Glutamatergic neuron (in vitro differentiated cells): Measurements from ENCODE around the gene PTPRM. TPM values are rescaled to one million over a fixed set of nuclear protein-coding genes. Genes with fewer than 3 reads are reported as not detected.

ENCODE experiments used
- DNase-seq: peaks from one replicate; pipeline ENCODE4 v3.0.0; 2022
- H3K27ac Mint-ChIP-seq: one replicate; pipeline ENCODE4 v1.8.0; 2020; ENCODE audit warnings: mild to moderate bottlenecking, mixed read lengths, inconsistent platforms; ENCODE audit not compliant: unreplicated experiment
- H3K27me3 Mint-ChIP-seq: one replicate; pipeline ENCODE4 v1.8.0; 2020; ENCODE audit warnings: mild to moderate bottlenecking, moderate library complexity, mixed read lengths, inconsistent platforms; ENCODE audit not compliant: unreplicated experiment
- H3K36me3 Mint-ChIP-seq: one replicate; pipeline ENCODE4 v1.8.0; 2020; ENCODE audit warnings: mild to moderate bottlenecking, mixed read lengths, inconsistent platforms; ENCODE audit not compliant: unreplicated experiment
- H3K4me1 Mint-ChIP-seq: one replicate; pipeline ENCODE4 v1.8.0; 2020; ENCODE audit warnings: mild to moderate bottlenecking, low read depth, mixed read lengths, inconsistent platforms; ENCODE audit not compliant: unreplicated experiment
- H3K4me3 Mint-ChIP-seq: one replicate; pipeline ENCODE4 v1.8.0; 2020; ENCODE audit warnings: mild to moderate bottlenecking, mixed read lengths, inconsistent platforms; ENCODE audit not compliant: unreplicated experiment
- H3K9me3 Mint-ChIP-seq: one replicate; pipeline ENCODE4 v1.8.0; 2020; ENCODE audit warnings: mild to moderate bottlenecking, moderate library complexity, mixed read lengths, inconsistent platforms; ENCODE audit not compliant: unreplicated experiment
- total RNA-seq: library from RNA; stranded (reverse); fragmentation: NEBNext Ultra II Directional; extraction: Animal tissue kit (Norgen Biotek cat#: 25700); gene quantifications from one replicate; pipeline ENCODE4 v1.2.1, GENCODE V29; 2021; ENCODE audit not compliant: unreplicated experiment
- TF ChIP-seq, protein P1 (sequence below): fragments of 200-600 bp; sonication (generic); IDR thresholded peaks from one replicate; pipeline ENCODE4 v1.5.0; 2021; ENCODE audit not compliant: partially characterized antibody, unreplicated experiment

The PTPRM gene
- total RNA-seq, 1 donor from 2014 or later: 23.9 TPM

DNA sequence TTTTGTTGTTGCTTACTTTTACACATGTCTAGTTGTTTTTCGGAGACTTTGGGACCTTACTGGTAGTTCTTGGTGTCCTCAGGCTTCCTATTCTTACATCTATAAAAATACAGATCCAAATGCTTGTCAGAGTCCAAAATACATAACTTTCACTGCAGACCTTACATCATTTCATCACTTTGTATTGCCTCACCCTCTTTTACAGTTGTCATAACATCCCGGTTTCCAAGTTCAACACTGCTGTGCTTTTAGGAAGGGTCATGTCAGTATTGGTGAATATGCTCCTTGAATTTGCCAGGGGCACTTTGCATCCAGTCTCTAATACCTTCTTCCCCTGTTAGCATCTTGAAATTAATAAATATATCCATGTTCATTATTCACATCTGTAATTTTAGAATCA, 523.9 kb downstream of the PTPRM start:
- TF ChIP-seq, protein P1, sequence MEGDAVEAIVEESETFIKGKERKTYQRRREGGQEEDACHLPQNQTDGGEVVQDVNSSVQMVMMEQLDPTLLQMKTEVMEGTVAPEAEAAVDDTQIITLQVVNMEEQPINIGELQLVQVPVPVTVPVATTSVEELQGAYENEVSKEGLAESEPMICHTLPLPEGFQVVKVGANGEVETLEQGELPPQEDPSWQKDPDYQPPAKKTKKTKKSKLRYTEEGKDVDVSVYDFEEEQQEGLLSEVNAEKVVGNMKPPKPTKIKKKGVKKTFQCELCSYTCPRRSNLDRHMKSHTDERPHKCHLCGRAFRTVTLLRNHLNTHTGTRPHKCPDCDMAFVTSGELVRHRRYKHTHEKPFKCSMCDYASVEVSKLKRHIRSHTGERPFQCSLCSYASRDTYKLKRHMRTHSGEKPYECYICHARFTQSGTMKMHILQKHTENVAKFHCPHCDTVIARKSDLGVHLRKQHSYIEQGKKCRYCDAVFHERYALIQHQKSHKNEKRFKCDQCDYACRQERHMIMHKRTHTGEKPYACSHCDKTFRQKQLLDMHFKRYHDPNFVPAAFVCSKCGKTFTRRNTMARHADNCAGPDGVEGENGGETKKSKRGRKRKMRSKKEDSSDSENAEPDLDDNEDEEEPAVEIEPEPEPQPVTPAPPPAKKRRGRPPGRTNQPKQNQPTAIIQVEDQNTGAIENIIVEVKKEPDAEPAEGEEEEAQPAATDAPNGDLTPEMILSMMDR: no peak
- Mint-ChIP-seq H3K4me3 (no peak overlapping the region), H3K27ac (no peak overlapping the region), H3K36me3 (no peaks in the 10 kb centered on the region), H3K9me3 (no peaks in the 10 kb centered on the region), H3K27me3 (no peaks in the 10 kb centered on the region), H3K4me1 (no peaks in the 10 kb centered on the region)
- no peak for DNase-seq

GRCh38 chr18:8095947-8096570, 528.9 kb downstream of the PTPRM start:
- no peak overlapping the region for H3K27ac Mint-ChIP-seq
- H3K4me1 Mint-ChIP-seq: no peaks in the 10 kb centered on the region
- no peaks in the 10 kb centered on the region for H3K9me3 Mint-ChIP-seq
- H3K4me3 Mint-ChIP-seq: no peak overlapping the region
- peaks cover 2% of the 10 kb centered on the region for H3K27me3 Mint-ChIP-seq
- no peaks in the 10 kb centered on the region for H3K36me3 Mint-ChIP-seq
- no peak for DNase-seq
- TF ChIP-seq, protein P1: no peak

DNA sequence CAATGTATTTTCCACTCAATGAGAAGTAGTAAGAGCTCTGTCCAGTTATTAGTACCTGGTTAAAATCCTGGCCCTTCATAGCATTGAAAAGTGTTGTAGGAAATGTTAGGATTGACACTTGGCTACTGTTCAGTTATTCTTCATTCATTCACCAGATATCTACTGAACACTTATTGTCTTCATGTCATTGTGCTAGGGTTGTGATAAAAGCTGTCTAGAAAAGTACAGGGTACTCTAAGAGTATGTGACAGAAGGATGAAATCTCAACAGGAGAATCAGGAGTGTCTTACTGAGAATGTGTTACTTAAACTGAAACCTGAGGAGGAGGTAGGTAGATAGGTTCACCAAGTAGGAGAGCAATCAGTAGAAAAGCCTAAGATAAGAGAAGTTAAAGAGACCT, 530.3 kb downstream of the PTPRM start:
- H3K4me3 Mint-ChIP-seq: no peak overlapping the region
- no peaks in the 10 kb centered on the region for H3K4me1 Mint-ChIP-seq
- TF ChIP-seq, protein P1: no peak

GRCh38 chr18:8097927-8098326, 530.8 kb downstream of the PTPRM start:
- Mint-ChIP-seq H3K9me3 (no peaks in the 10 kb centered on the region), H3K27me3 (peaks cover 2% of the 10 kb centered on the region), H3K27ac (no peak overlapping the region), H3K4me1 (no peaks in the 10 kb centered on the region), H3K4me3 (no peak overlapping the region), H3K36me3 (peaks cover 6% of the 10 kb centered on the region)
- no peak for DNase-seq
- TF ChIP-seq, protein P1: no peak

More for the DNA sequence above, 530.3 kb downstream of the PTPRM start:
- peaks cover 2% of the 10 kb centered on the region for H3K27me3 Mint-ChIP-seq
- peaks cover 2% of the 10 kb centered on the region for H3K36me3 Mint-ChIP-seq
- no peak for DNase-seq
- no peaks in the 10 kb centered on the region for H3K9me3 Mint-ChIP-seq
- H3K27ac Mint-ChIP-seq: no peak overlapping the region

GRCh38 chr18:8106603-8107002, 539.5 kb downstream of the PTPRM start:
- H3K9me3 Mint-ChIP-seq: peaks cover 3% of the 10 kb centered on the region
- H3K4me1 Mint-ChIP-seq: no peaks in the 10 kb centered on the region
- DNase-seq: no peak
- no peak overlapping the region for H3K4me3 Mint-ChIP-seq
- TF ChIP-seq, protein P1: no peak
- H3K36me3 Mint-ChIP-seq: peaks cover 6% of the 10 kb centered on the region
- H3K27me3 Mint-ChIP-seq: no peaks in the 10 kb centered on the region
- H3K27ac Mint-ChIP-seq: no peak overlapping the region
